ENCODE data around the gene PROM1. TPM values are rescaled to one million over a fixed set of nuclear protein-coding genes. Genes with fewer than 3 reads are reported as not detected.

The PROM1 gene
- total RNA-seq, 5 donors from 2014 or later (not counting 1 experiment from before 2014, with no cell fraction given): 0.38 to 2.0 (median 1.4) TPM

GRCh38 chr4:16119981-16120380, 36.2 kb upstream of the PROM1 start:
- Mint-ChIP-seq H3K9me3 (no peaks in the 10 kb centered on the region), H3K27me3 (peaks cover 0 to 7% of the 10 kb centered on the region in 2 donors), H3K4me3 (no peak overlapping the region), H3K27ac (no peak overlapping the region), H3K36me3 (no peaks in the 10 kb centered on the region), H3K4me1 (peaks cover 20 to 35% (median 21%) of the 10 kb centered on the region in 3 donors)
- H3K27ac ChIP-seq (ENCODE audit: low read length): no peak overlapping the region
- DNase-seq (no peak), ATAC-seq (replicated peaks in 1 of 4) (no peak)
- ChIA-PET CTCF (no interaction called here), POLR2A (no interaction called here)
- no peaks in the 10 kb centered on the region for H3K9me3 ChIP-seq
- peaks cover 0 to 21% of the 10 kb centered on the region in 2 experiments for H3K27me3 ChIP-seq (replicated peaks in 1 of 2; ENCODE audit: control insufficient read depth in 2 of 2, extremely low read depth in 1 of 2, insufficient read depth in 2 of 2, low read length in 1 of 2)
- no peak overlapping the region for H3K4me3 ChIP-seq (ENCODE audit: control insufficient read depth in 1 of 2, extremely low read depth in 1 of 2, low read length in 1 of 2)
- H3K4me1 ChIP-seq (ENCODE audit: control insufficient read depth in 1 of 2, extremely low read depth in 1 of 2, insufficient read depth in 2 of 2, low read length in 2 of 2): peaks cover 25 to 29% of the 10 kb centered on the region in 2 experiments
- 78% methylated on average over 4 of the region's 4 CpGs for WGBS (ENCODE audit: insufficient coverage)
- no peaks in the 10 kb centered on the region for H3K36me3 ChIP-seq (ENCODE audit: control insufficient read depth in 2 of 2, extremely low read depth in 1 of 2, insufficient read depth in 1 of 2, low read length in 1 of 2)

GRCh38 chr4:16118090-16118489, 34.3 kb upstream of the PROM1 start:
- Histone ChIP-seq H3K36me3 (ENCODE audit: control insufficient read depth in 2 of 2, extremely low read depth in 1 of 2, insufficient read depth in 1 of 2, low read length in 1 of 2) (no peaks in the 10 kb centered on the region), H3K4me3 (ENCODE audit: control insufficient read depth in 1 of 2, extremely low read depth in 1 of 2, low read length in 1 of 2) (no peak overlapping the region), H3K27me3 (replicated peaks in 1 of 2; ENCODE audit: control insufficient read depth in 2 of 2, extremely low read depth in 1 of 2, insufficient read depth in 2 of 2, low read length in 1 of 2) (peaks cover 0 to 25% of the 10 kb centered on the region in 2 experiments), H3K4me1 (ENCODE audit: control insufficient read depth in 1 of 2, extremely low read depth in 1 of 2, insufficient read depth in 2 of 2, low read length in 2 of 2) (peaks cover 14 to 16% of the 10 kb centered on the region in 2 experiments), H3K27ac (ENCODE audit: low read length) (no peak overlapping the region), H3K9me3 (no peaks in the 10 kb centered on the region)
- H3K9me3 Mint-ChIP-seq: no peaks in the 10 kb centered on the region
- CTCF ChIA-PET: interaction anchor here in 1 of 2 donors (0.6 kb wide), 1 partner anchor 37 kb away, joined by 4 read pairs; no protein-coding TSS in a partner anchor
- POLR2A ChIA-PET: no interaction called here
- ATAC-seq (replicated peaks in 1 of 4) (no peak), DNase-seq (no peak)
- WGBS (ENCODE audit: insufficient coverage): 100% methylated on average over 1 of the region's 2 CpGs
- peaks cover 12 to 25% (median 15%) of the 10 kb centered on the region in 3 donors for H3K4me1 Mint-ChIP-seq
- H3K4me3 Mint-ChIP-seq: no peak overlapping the region
- peaks cover 7 to 16% of the 10 kb centered on the region in 2 donors for H3K27me3 Mint-ChIP-seq
- no peak overlapping the region for H3K27ac Mint-ChIP-seq
- H3K36me3 Mint-ChIP-seq: no peaks in the 10 kb centered on the region

GRCh38 chr4:16117164-16117563, 33.3 kb upstream of the PROM1 start:
- CTCF ChIA-PET: no interaction called here
- Histone ChIP-seq H3K36me3 (ENCODE audit: control insufficient read depth in 2 of 2, extremely low read depth in 1 of 2, insufficient read depth in 1 of 2, low read length in 1 of 2) (no peaks in the 10 kb centered on the region), H3K9me3 (no peaks in the 10 kb centered on the region), H3K27ac (ENCODE audit: low read length) (no peak overlapping the region), H3K4me3 (ENCODE audit: control insufficient read depth in 1 of 2, extremely low read depth in 1 of 2, low read length in 1 of 2) (no peak overlapping the region), H3K27me3 (replicated peaks in 1 of 2; ENCODE audit: control insufficient read depth in 2 of 2, extremely low read depth in 1 of 2, insufficient read depth in 2 of 2, low read length in 1 of 2) (peaks cover 0 to 25% of the 10 kb centered on the region in 2 experiments), H3K4me1 (ENCODE audit: control insufficient read depth in 1 of 2, extremely low read depth in 1 of 2, insufficient read depth in 2 of 2, low read length in 2 of 2) (peaks cover 5 to 7% of the 10 kb centered on the region in 2 experiments)
- Mint-ChIP-seq H3K27me3 (peaks cover 7 to 19% of the 10 kb centered on the region in 2 donors), H3K27ac (no peak overlapping the region), H3K4me1 (peaks cover 3 to 15% (median 6%) of the 10 kb centered on the region in 3 donors), H3K36me3 (no peaks in the 10 kb centered on the region), H3K4me3 (no peak overlapping the region), H3K9me3 (no peaks in the 10 kb centered on the region)
- POLR2A ChIA-PET: no interaction called here
- ATAC-seq (replicated peaks in 1 of 4) (no peak), DNase-seq (no peak)
- WGBS (ENCODE audit: insufficient coverage): no CpG with 5 or more reads among the region's 5 CpGs

- Mint-ChIP-seq H3K27ac (no peak overlapping the region), H3K9me3 (no peaks in the 10 kb centered on the region), H3K36me3 (no peaks in the 10 kb centered on the region), H3K4me3 (no peak overlapping the region), H3K4me1 (peaks cover 0 to 9% (median 3%) of the 10 kb centered on the region in 3 donors), H3K27me3 (peaks cover 7 to 19% of the 10 kb centered on the region in 2 donors)
- no peak for DNase-seq
- H3K4me3 ChIP-seq (ENCODE audit: control insufficient read depth in 1 of 2, extremely low read depth in 1 of 2, low read length in 1 of 2): no peak overlapping the region
- H3K9me3 ChIP-seq: no peaks in the 10 kb centered on the region
- H3K27ac ChIP-seq (ENCODE audit: low read length): no peak overlapping the region
- H3K27me3 ChIP-seq (replicated peaks in 1 of 2; ENCODE audit: control insufficient read depth in 2 of 2, extremely low read depth in 1 of 2, insufficient read depth in 2 of 2, low read length in 1 of 2): peaks cover 0 to 25% of the 10 kb centered on the region in 2 experiments
- ChIA-PET CTCF (interaction anchor here in 1 of 2 donors (0.6 kb wide), 1 partner anchor 891 kb away, joined by 3 read pairs; no protein-coding TSS in a partner anchor), POLR2A (no interaction called here)
- no peaks in the 10 kb centered on the region for H3K36me3 ChIP-seq (ENCODE audit: control insufficient read depth in 2 of 2, extremely low read depth in 1 of 2, insufficient read depth in 1 of 2, low read length in 1 of 2)
- peaks cover 0 to 3% of the 10 kb centered on the region in 2 experiments for H3K4me1 ChIP-seq (ENCODE audit: control insufficient read depth in 1 of 2, extremely low read depth in 1 of 2, insufficient read depth in 2 of 2, low read length in 2 of 2)
- no peak for ATAC-seq (replicated peaks in 1 of 4)
- WGBS (ENCODE audit: insufficient coverage): 61% methylated on average over 2 of the region's 3 CpGs
Measured at GRCh38 chr4:16116493-16116990, 32.7 kb upstream of the PROM1 start.

GRCh38 chr4:16116019-16116418, 32.2 kb upstream of the PROM1 start:
- H3K9me3 ChIP-seq: no peaks in the 10 kb centered on the region
- no peak overlapping the region for H3K4me3 ChIP-seq (ENCODE audit: control insufficient read depth in 1 of 2, extremely low read depth in 1 of 2, low read length in 1 of 2)
- peaks cover 0 to 24% of the 10 kb centered on the region in 2 experiments for H3K27me3 ChIP-seq (replicated peaks in 1 of 2; ENCODE audit: control insufficient read depth in 2 of 2, extremely low read depth in 1 of 2, insufficient read depth in 2 of 2, low read length in 1 of 2)
- Mint-ChIP-seq H3K36me3 (no peaks in the 10 kb centered on the region), H3K9me3 (no peaks in the 10 kb centered on the region), H3K27me3 (peaks cover 7 to 20% of the 10 kb centered on the region in 2 donors), H3K4me3 (no peak overlapping the region), H3K27ac (no peak overlapping the region), H3K4me1 (peaks cover 0 to 4% (median 0%) of the 10 kb centered on the region in 3 donors)
- ATAC-seq (replicated peaks in 1 of 4) (no peak), DNase-seq (no peak)
- peaks cover 0 to 3% of the 10 kb centered on the region in 2 experiments for H3K4me1 ChIP-seq (ENCODE audit: control insufficient read depth in 1 of 2, extremely low read depth in 1 of 2, insufficient read depth in 2 of 2, low read length in 2 of 2)
- WGBS (ENCODE audit: insufficient coverage): 95% methylated on average over 7 of the region's 7 CpGs
- ChIA-PET POLR2A (no interaction called here), CTCF (interaction anchor here in 1 of 2 donors (0.6 kb wide), 1 partner anchor 891 kb away, joined by 3 read pairs; no protein-coding TSS in a partner anchor)
- no peak overlapping the region for H3K27ac ChIP-seq (ENCODE audit: low read length)
- no peaks in the 10 kb centered on the region for H3K36me3 ChIP-seq (ENCODE audit: control insufficient read depth in 2 of 2, extremely low read depth in 1 of 2, insufficient read depth in 1 of 2, low read length in 1 of 2)

- H3K36me3 ChIP-seq (ENCODE audit: control insufficient read depth in 2 of 2, extremely low read depth in 1 of 2, insufficient read depth in 1 of 2, low read length in 1 of 2): no peaks in the 10 kb centered on the region
- Mint-ChIP-seq H3K9me3 (no peaks in the 10 kb centered on the region), H3K4me3 (no peak overlapping the region), H3K27ac (no peak overlapping the region), H3K36me3 (no peaks in the 10 kb centered on the region), H3K4me1 (no peaks in the 10 kb centered on the region), H3K27me3 (peaks cover 7 to 22% of the 10 kb centered on the region in 2 donors)
- CTCF ChIA-PET: no interaction called here
- peaks cover 0 to 14% of the 10 kb centered on the region in 2 experiments for H3K27me3 ChIP-seq (replicated peaks in 1 of 2; ENCODE audit: control insufficient read depth in 2 of 2, extremely low read depth in 1 of 2, insufficient read depth in 2 of 2, low read length in 1 of 2)
- H3K4me1 ChIP-seq (ENCODE audit: control insufficient read depth in 1 of 2, extremely low read depth in 1 of 2, insufficient read depth in 2 of 2, low read length in 2 of 2): no peaks in the 10 kb centered on the region
- no peak for ATAC-seq (replicated peaks in 1 of 4)
- WGBS (ENCODE audit: insufficient coverage): 95% methylated on average over 5 of the region's 6 CpGs
- H3K4me3 ChIP-seq (ENCODE audit: control insufficient read depth in 1 of 2, extremely low read depth in 1 of 2, low read length in 1 of 2): no peak overlapping the region
- no peak overlapping the region for H3K27ac ChIP-seq (ENCODE audit: low read length)
- no peak for DNase-seq
- POLR2A ChIA-PET: no interaction called here
- no peaks in the 10 kb centered on the region for H3K9me3 ChIP-seq
Measured at GRCh38 chr4:16114546-16114945, 30.7 kb upstream of the PROM1 start.
